ENCODE results near the gene BMF.

BMF gene

GRCh38 chr15:40038638-40039543 is 69.8 kb downstream of the BMF start, which contains the start of gene SRP14:
SRP14 (minus strand) TSS chr15:40039181; CDS start chr15:40039116, 65 bp downstream.
- H3K4me3 ChIP-seq (ENCODE audit: low read depth, low read length) = peak within 1 kb of the TSS; percentile 98
- TF ChIP-seq CTCF (IDR thresholded peaks at IDR 0.05; ENCODE audit: low read depth, low read length, missing control alignments) = no peak
- in situ Hi-C loops (cut with HindIII; ENCODE audit: low pct_ligation_motif_present, low sequenced_read_pairs) = no loop called here
- no peaks in the 10 kb centered on the region for H3K27me3 ChIP-seq (replicated peaks)
- peak; percentile 85 for DNase-seq
- peak within 1 kb of the TSS; percentile 90 for H3K27ac ChIP-seq
- peaks cover 29% of the 10 kb centered on the region for H3K36me3 ChIP-seq (replicated peaks)

GRCh38 chr15:40038275-40038637 is 70.4 kb downstream of the BMF start:
- peak overlapping the region; percentile 98 for H3K4me3 ChIP-seq (ENCODE audit: low read depth, low read length)
- H3K27ac ChIP-seq = peak overlapping the region; percentile 90
- no peak for DNase-seq
- in situ Hi-C loops (cut with HindIII; ENCODE audit: low pct_ligation_motif_present, low sequenced_read_pairs) = no loop called here
- H3K36me3 ChIP-seq (replicated peaks) = peaks cover 29% of the 10 kb centered on the region
- no peaks in the 10 kb centered on the region for H3K27me3 ChIP-seq (replicated peaks)
- no peak for TF ChIP-seq CTCF (IDR thresholded peaks at IDR 0.05; ENCODE audit: low read depth, low read length, missing control alignments)
